HG02870 (cell line): ENCODE measurements around the gene MAP2K3.

Experiments used
- ATAC-seq: cut with Tn5 transposase; IDR thresholded peaks from one replicate; pipeline ENCODE4 v1.9.1; 2021; ENCODE audit warnings: mild to moderate bottlenecking, moderate library complexity; ENCODE audit not compliant: unreplicated experiment

Gene MAP2K3

DNA sequence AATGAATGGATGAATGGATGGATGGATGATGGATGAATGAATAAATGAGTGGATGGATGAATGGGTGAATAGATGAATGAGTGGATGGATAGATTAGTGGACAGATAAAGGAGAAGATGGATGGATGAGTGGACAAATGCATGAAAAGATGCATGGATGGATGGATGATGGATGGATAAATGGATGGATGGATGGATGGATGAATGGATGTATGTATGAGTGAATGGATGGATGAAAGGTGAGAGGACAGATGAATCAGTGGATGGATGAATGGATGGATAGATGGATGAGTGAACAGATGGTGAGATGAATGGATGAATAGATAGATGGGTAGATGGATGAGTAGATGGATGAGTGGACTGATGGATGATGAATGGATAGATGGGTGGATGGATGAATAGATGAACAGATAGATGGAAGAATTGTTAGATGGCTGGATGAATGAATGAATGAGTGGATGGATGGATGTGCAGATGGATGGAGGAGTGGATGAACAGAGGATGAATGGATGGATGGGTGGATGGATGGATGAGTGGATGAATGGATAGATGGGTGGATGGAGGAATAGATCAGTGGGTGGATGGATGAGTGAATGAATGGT is 77.9 kb downstream of the MAP2K3 start:
- no peak for ATAC-seq

DNA sequence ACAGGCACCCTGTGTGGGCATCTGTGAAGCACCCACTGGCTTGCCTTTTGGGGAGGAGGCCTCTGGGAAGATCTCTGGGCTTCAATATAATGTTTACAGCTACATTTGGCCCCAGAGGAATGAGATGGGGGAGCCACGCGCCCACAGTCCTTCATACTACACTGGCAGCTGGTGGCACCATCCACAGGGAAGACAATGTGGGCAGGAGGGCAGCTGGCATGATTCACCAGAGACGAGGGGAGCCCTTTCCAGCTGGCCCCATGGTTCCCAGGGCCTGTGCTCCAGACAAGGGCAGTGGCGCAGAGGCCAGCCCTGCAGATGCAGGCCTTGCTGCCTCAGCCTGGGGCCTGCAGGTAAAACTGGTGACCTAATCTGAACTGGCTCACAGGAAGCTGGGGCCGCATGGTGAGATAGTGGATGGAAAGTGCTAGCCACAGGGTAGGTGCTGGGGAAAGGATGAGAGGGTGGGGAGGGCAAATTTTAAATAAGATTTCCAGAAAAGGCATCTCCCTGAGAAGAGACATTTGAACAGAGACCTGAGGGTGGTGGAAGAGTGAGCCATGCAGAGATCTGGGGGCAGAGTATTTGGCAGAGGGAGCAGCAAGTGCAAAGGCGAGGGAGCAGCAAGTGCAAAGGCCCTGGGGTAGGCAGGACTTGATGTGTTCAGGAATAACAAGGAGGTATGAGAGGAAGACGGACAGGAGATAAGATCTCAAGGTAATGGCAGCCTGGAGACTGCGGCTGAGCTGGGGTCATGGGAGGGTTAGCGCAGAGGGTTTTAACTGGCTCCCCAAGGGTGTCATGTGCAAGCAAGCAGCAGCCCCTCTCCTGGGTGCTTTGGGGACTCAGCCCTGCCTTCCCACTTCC is 79.5 kb downstream of the MAP2K3 start:
- no peak for ATAC-seq
